IMR-90 (cell line): ENCODE results near the gene PPP1R12B. TPM values are rescaled to one million over a fixed set of nuclear protein-coding genes. Genes with fewer than 3 reads are reported as not detected.
"Not testable (repeated sequence)": the region's sequence is repeated elsewhere in the genome, so short reads cannot be mapped to it uniquely, and the experiment has no call there.

Experiments
- ATAC-seq: fragments of 200-7000 bp; cut with Tn5 transposase; 2 replicates; pipeline ENCODE4 v1.9.1; 2020; ENCODE audit warnings: low read depth, mild to moderate bottlenecking, moderate library complexity
- BruUV-seq: library from RNA; stranded (reverse); fragments of 400-500 nt; replicated peaks from 2 replicates; lab custom pipeline; 2021; lab: Mats Ljungman, UMichigan
- CTCF ChIA-PET: fragments of 300-600 bp; formaldehyde crosslinking; extraction: SDS; loops from one replicate; lab custom pipeline; 2021; ENCODE audit warnings: antibody characterized with exemption; lab: Yijun Ruan, JAX
- POLR2A ChIA-PET: fragments of 300-600 bp; sonication (Branson Sonifier 250); formaldehyde crosslinking; loops from one replicate; lab custom pipeline; 2022; ENCODE audit warnings: antibody characterized with exemption; ENCODE audit not compliant: unreplicated experiment; lab: Charles Lee
- DNase-seq: peaks from one replicate; pipeline ENCODE4 v3.0.0; 2013
- H2AFZ ChIP-seq: replicated peaks from 2 replicates; pipeline ENCODE3; 2013; ENCODE audit warnings: low read length, mild to moderate bottlenecking; ENCODE audit not compliant: poor library complexity
- H2AK5ac ChIP-seq: 2 replicates; pipeline ENCODE4 v1.6.1; 2013; ENCODE audit warnings: low read depth, low read length, inconsistent platforms
- H2AK9ac ChIP-seq: replicated peaks from 2 replicates; pipeline ENCODE3; 2013; ENCODE audit warnings: mild to moderate bottlenecking, low read depth, low read length, moderate library complexity; ENCODE audit not compliant: poor library complexity
- H2BK120ac ChIP-seq: 2 replicates; pipeline ENCODE4 v1.6.1; 2013; ENCODE audit warnings: low read depth, low read length, inconsistent platforms
- H2BK15ac ChIP-seq: 3 replicates; pipeline ENCODE4 v1.6.1; 2013; ENCODE audit warnings: low read depth, low read length, inconsistent platforms
- H2BK20ac ChIP-seq: 2 replicates; pipeline ENCODE4 v1.6.1; 2013; ENCODE audit warnings: low read depth, mild to moderate bottlenecking, inconsistent platforms, low read length, moderate library complexity
- H2BK5ac ChIP-seq: 2 replicates; pipeline ENCODE4 v1.6.1; 2013; ENCODE audit warnings: mild to moderate bottlenecking, low read depth, low read length, inconsistent platforms; ENCODE audit not compliant: poor library complexity, severe bottlenecking
- H3K14ac ChIP-seq: replicated peaks from 2 replicates; pipeline ENCODE4 v1.6.1; 2013; ENCODE audit warnings: low read depth, low read length, inconsistent platforms
- H3K18ac ChIP-seq: 2 replicates; pipeline ENCODE4 v1.6.1; 2013; ENCODE audit warnings: low read depth, low read length, control low read depth
- H3K23ac ChIP-seq: 2 replicates; pipeline ENCODE4 v1.6.1; 2013; ENCODE audit warnings: low read depth, low read length, inconsistent platforms
- H3K27ac ChIP-seq: 2 replicates; pipeline ENCODE4 v1.5.1; 2013; ENCODE audit warnings: mild to moderate bottlenecking, control low read depth, low read length; ENCODE audit not compliant: insufficient read depth
- H3K27me3 ChIP-seq: 2 replicates; pipeline ENCODE4 v1.6.1; 2013; ENCODE audit warnings: low read length; ENCODE audit not compliant: control insufficient read depth, insufficient read depth
- H3K36me3 ChIP-seq: 2 replicates; pipeline ENCODE4 v1.6.1; 2013; ENCODE audit warnings: low read length, mixed read lengths; ENCODE audit not compliant: control insufficient read depth, insufficient read depth
- H3K4ac ChIP-seq: 2 replicates; pipeline ENCODE4 v1.6.1; 2013; ENCODE audit warnings: low read depth, low read length, inconsistent platforms
- H3K4me1 ChIP-seq: 2 replicates; pipeline ENCODE4 v1.6.1; 2013; ENCODE audit warnings: low read length, mixed read lengths; ENCODE audit not compliant: control insufficient read depth, insufficient read depth
- H3K4me2 ChIP-seq: 2 replicates; pipeline ENCODE4 v1.6.1; 2013; ENCODE audit warnings: low read depth, mild to moderate bottlenecking, control low read depth, low read length, moderate library complexity
- H3K4me3 ChIP-seq: 2 replicates; pipeline ENCODE4 v1.5.1; 2013; ENCODE audit warnings: low read depth, mild to moderate bottlenecking, control low read depth, low read length, moderate library complexity; ENCODE audit not compliant: insufficient read depth
- H3K56ac ChIP-seq: 2 replicates; pipeline ENCODE4 v1.6.1; 2013; ENCODE audit warnings: low read length, inconsistent platforms; ENCODE audit not compliant: insufficient read depth; ENCODE audit errors: extremely low read depth
- H3K79me1 ChIP-seq, 2 experiments: 2 replicates each; pipeline ENCODE4 v1.6.1; 2013; ENCODE audit warnings: low read length in 2 of 2, inconsistent platforms in 1 of 2, low read depth in 1 of 2
- H3K9ac ChIP-seq: 2 replicates; pipeline ENCODE4 v1.6.1; 2013; ENCODE audit warnings: low read depth, low read length, control low read depth
- H3K9me1 ChIP-seq: 2 replicates; pipeline ENCODE4 v1.6.1; 2013; ENCODE audit warnings: low read length, inconsistent platforms; ENCODE audit not compliant: insufficient read depth
- H3K9me3 ChIP-seq: 2 replicates; pipeline ENCODE4 v1.6.1; 2013; ENCODE audit warnings: low read length; ENCODE audit not compliant: control insufficient read depth, insufficient read depth
- H4K20me1 ChIP-seq: 2 replicates; pipeline ENCODE4 v1.6.1; 2013; ENCODE audit warnings: low read length, inconsistent platforms; ENCODE audit not compliant: insufficient read depth
- H4K5ac ChIP-seq: 2 replicates; pipeline ENCODE4 v1.6.1; 2013; ENCODE audit warnings: mild to moderate bottlenecking, low read depth, low read length, control low read depth
- H4K8ac ChIP-seq, 2 experiments: 2 replicates each; pipeline ENCODE4 v1.6.1; 2013; ENCODE audit warnings: low read depth in 2 of 2, low read length in 2 of 2, control low read depth in 1 of 2, inconsistent platforms in 1 of 2
- H4K91ac ChIP-seq: 2 replicates; pipeline ENCODE4 v1.6.1; 2013; ENCODE audit warnings: low read depth, low read length, inconsistent platforms; ENCODE audit not compliant: insufficient read depth
- FOS ChIP-seq: fragments of 150-350 bp; IDR thresholded peaks from 2 replicates; pipeline ENCODE4 v1.6.1; 2016; ENCODE audit warnings: low read depth, low read length
- RAD21 ChIP-seq: IDR thresholded peaks from 2 replicates; pipeline ENCODE4 v1.6.1; 2012; ENCODE audit warnings: low read length, improper control_type of control experiment
- SMC3 ChIP-seq: fragments of 150-350 bp; IDR thresholded peaks from 2 replicates; pipeline ENCODE4 v1.6.1; 2016; ENCODE audit warnings: low read depth, mild to moderate bottlenecking, antibody characterized with exemption, low read length, moderate library complexity
- WGBS, 2 experiments: methylation state at CpG; one replicate each; pipeline versions ENCODE4 v1.1.5 to v1.1.7; 2013; ENCODE audit warnings: missing lambda C conversion rate in 2 of 2; ENCODE audit not compliant: insufficient read length in 1 of 2; ENCODE audit errors: extremely low coverage in 2 of 2; 5-methylcytosine and 5-hydroxymethylcytosine counted together
- dilution Hi-C: fragments of 300-500 bp; cut with HindIII; formaldehyde crosslinking; loops from one replicate; pipeline ENCODE4 v1.14.3; 2018; ENCODE audit warnings: low sequenced_read_pairs; ENCODE audit not compliant: unreplicated experiment
- in situ Hi-C: fragments of 300-500 bp; cut with MboI; formaldehyde crosslinking; loops from 3 replicates; pipeline ENCODE4 v1.14.3; 2019; ENCODE audit warnings: low sequenced_read_pairs, inconsistent platforms, mixed read lengths
- intact Hi-C: fragments of 100-400 bp; cut with micrococcal nuclease; formaldehyde crosslinking; loops from 2 replicates; pipeline ENCODE4 v1.10.0; 2022
- polyA plus RNA-seq, 3 experiments: library from polyadenylated mRNA; depleted of rRNA; stranded (reverse); fragments of >200 nt; gene quantifications; 2 replicates each; pipeline ENCODE4 v1.2.3, GENCODE V29; 2012; ENCODE audit warnings: low replicate concordance in 1 of 3
- total RNA-seq: library from RNA; depleted of rRNA; stranded (reverse); fragments of >200 nt; gene quantifications from 2 replicates; pipeline ENCODE4 v1.2.3, GENCODE V29; 2012

PPP1R12B gene
- total and polyA plus RNA-seq, 2 of the 4 experiments (the other 2 are of a cell fraction): 8.5 to 12.0 TPM

DNA sequence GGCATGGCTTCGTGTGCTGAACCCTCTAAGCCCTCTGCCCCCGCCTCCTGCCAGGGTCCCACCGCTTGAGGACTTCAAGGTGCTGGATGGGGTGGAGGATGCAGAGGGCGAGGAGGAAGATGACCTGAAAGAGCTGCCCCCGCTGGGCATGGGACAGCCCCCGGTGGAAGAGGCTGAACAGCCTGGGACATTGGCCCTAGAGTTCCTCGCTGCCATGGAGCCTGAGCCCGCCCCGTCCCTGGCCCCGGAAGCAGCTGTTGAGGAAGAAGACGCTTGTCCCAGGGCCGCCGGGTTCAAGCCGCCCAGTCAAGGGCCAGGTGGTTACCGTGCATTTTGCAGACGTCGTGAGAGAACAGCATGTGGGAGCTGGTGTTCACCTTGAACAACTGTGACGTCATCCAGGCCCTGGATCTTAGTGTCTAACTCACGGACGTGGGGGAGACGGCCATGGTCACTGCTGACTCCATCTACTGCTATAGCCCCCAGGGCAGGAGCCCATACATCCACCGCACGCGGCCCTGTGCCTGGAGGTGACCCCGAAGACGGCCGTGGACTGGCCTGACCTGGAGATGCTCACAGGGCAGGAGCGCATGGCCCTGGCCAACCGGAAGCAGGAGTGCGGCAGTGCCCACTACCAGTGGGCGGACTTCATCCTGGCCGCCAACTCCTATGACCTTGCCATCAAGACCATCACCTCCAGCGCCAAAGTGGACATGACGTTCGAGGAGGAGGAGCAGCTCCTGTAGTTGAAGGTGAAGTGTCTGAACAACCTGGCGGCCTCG, 90.1 kb downstream of the PPP1R12B start (continued):
- no peak for TF ChIP-seq SMC3

DNA sequence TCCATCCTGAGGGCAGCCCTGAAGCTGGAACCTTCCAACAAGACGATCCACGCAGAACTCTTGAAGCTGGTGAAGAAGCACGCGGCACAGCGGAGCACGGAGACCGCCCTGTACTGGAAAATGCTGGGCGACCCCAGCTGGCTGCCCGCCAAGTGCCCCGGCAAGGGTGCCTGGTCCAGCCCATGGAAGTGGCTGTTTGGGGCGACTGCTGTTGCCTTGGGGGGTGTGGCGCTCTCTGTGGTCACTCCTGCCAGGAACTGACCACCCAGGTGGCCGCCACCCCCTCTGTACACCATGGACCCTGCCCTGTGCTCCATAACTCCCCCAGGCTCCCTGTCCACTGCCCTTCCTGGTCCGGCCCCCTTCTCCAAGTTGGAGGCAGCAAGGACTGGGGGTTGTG, 90.8 kb downstream of the PPP1R12B start:
- Histone ChIP-seq H2BK20ac (no peak overlapping the region), H3K27ac (no peak overlapping the region), H3K4me2 (no peak overlapping the region), H3K27me3 (no peaks in the 10 kb centered on the region), H3K18ac (no peak overlapping the region), H2BK15ac (no peak overlapping the region), H3K4me1 (no peaks in the 10 kb centered on the region), H4K20me1 (no peaks in the 10 kb centered on the region), H3K9me3 (no peaks in the 10 kb centered on the region), H3K14ac (no peak overlapping the region), H3K9me1 (peaks cover 8% of the 10 kb centered on the region; the same call in 1 of the 2 replicates), H3K4me3 (no peak overlapping the region), H3K56ac (no peak overlapping the region), H4K5ac (no peak overlapping the region), H2AK9ac (no peak overlapping the region), H3K4ac (no peak overlapping the region), H4K8ac (no peak overlapping the region), H3K79me1 (no peaks in the 10 kb centered on the region; a peak in 1 of 4 replicates), H3K36me3 (peaks cover 13% of the 10 kb centered on the region; the same call in 1 of the 2 replicates), H2AK5ac (no peak overlapping the region), H2BK5ac (no peak overlapping the region), H4K91ac (no peak overlapping the region), H2AFZ (no peak overlapping the region), H3K23ac (no peak overlapping the region), H3K9ac (no peak overlapping the region), H2BK120ac (no peak overlapping the region)
- in situ Hi-C loops (no loop called here), dilution Hi-C loops (no loop called here), intact Hi-C loops (loop anchor here (10.0 kb wide), 1 partner anchor 1175 kb away; no protein-coding TSS in a partner anchor)
- no peak for DNase-seq
- 78% methylated on average over 3 of the region's 14 CpGs; no CpG with 5 or more reads in 1 of the 2 experiments for WGBS, 2 experiments
- ChIA-PET CTCF (no interaction called here), POLR2A (no interaction called here)
- BruUV-seq: no TSS peak
- ATAC-seq: no peak
- no peak for TF ChIP-seq RAD21
- no peak for TF ChIP-seq FOS

DNA sequence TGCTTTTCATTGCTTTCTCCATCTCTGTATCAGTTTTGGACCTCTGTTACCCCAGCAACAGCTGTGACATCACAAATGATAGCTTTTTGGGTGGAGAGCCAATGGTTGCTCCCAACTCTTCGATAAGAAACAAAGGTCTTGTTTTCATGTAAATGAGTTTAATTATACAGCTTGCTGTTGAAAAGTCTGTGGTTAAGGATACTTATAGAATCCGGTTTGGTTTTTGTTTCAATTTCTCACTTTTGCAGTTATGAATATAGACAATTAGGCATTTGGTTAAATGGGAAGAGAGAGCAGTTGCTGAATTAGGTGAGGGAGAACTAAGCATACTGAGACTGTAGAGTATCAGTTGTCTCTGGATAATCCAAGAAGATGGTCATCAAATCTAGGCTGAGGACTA, 99.6 kb downstream of the PPP1R12B start:
- not testable (repeated sequence) for BruUV-seq
- WGBS, 2 experiments: no CpG with 5 or more reads among the region's 2 CpGs

More for the DNA sequence above, 99.6 kb downstream of the PPP1R12B start:
- H3K4me3 ChIP-seq, H2BK5ac ChIP-seq, H2BK20ac ChIP-seq, H3K36me3 ChIP-seq, CTCF ChIA-PET, H2AFZ ChIP-seq, H2BK15ac ChIP-seq, H3K4me2 ChIP-seq, H2BK120ac ChIP-seq, ATAC-seq, POLR2A ChIA-PET, H2AK5ac ChIP-seq, H4K5ac ChIP-seq, H3K18ac ChIP-seq, H3K14ac ChIP-seq, H3K27me3 ChIP-seq, H3K9me3 ChIP-seq, H4K8ac ChIP-seq, DNase-seq, H3K56ac ChIP-seq, intact Hi-C loops, H3K4ac ChIP-seq, H3K79me1 ChIP-seq, H4K91ac ChIP-seq, H3K9me1 ChIP-seq, dilution Hi-C loops, H3K23ac ChIP-seq, in situ Hi-C loops, H3K9ac ChIP-seq, H2AK9ac ChIP-seq, H4K20me1 ChIP-seq, H3K4me1 ChIP-seq, H3K27ac ChIP-seq: not testable (repeated sequence)
